NCI-H345 treated with DMSO at 0.1 percent for 48 hours (cell line): ENCODE results near the gene SLC31A2.

ENCODE experiments used
- DNase-seq: peaks from one replicate; lab custom pipeline; 2025; ENCODE audit not compliant: unreplicated experiment; lab: John Stamatoyannopoulos, UW

The SLC31A2 gene

DNA sequence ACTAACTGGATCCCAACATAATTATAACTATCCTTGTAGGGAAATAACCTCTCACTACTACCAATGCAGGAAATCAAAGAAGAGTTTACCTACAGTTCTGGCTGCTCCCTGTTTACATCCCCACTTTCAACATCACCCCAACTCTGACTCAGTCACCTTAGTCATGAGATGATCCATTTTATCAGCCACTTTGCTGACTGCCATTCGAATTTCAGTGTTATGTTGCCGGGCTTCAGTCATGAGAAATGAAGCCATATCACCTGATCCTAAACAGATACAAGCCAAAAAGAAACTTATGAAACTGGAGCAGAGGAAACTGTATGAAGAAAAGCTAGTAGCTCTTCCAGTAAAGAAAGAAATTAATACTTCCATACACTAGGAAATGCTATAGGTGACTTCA is 33.7 kb downstream of the SLC31A2 start:
- no peak for DNase-seq

- DNase-seq = no peak
Observed at GRCh38 chr9:113185271-113185670, 34.5 kb downstream of the SLC31A2 start.

GRCh38 chr9:113186137-113186755 is 35.4 kb downstream of the SLC31A2 start:
- no peak for DNase-seq

GRCh38 chr9:113187929-113188595 is 37.3 kb downstream of the SLC31A2 start:
- DNase-seq = no peak

- no peak for DNase-seq
Observed at GRCh38 chr9:113192455-113192854, 41.6 kb downstream of the SLC31A2 start.

DNA sequence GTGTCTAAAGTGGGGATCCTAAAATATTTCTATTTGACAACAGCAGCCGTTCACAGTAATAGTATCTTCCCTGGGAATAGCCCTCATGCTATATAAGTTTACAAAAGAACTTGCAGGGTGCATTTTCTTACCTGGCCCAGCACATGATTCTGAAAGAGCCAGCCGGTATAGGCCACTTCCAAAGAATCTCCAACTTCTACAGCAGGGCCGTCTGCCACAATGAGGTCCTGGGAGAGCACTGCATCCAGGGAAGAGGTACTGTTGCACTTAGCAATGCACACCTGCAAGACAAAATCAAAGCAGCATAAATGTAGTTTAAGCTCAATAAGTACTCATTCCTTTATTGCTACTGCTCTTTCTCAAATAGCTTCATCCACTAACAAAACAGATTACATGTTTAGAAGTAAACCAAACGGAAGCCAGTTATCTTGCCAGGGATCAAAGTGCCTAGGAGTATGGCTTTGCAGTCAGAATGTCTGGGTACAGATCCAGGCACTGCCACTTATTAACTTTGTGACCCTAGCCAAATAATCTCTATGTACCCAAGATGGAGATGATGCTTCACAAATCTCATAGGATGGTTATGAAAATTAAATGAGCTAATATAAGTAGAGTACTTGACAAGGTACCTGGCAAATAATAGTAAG is 49.0 kb downstream of the SLC31A2 start:
- no peak for DNase-seq

DNA sequence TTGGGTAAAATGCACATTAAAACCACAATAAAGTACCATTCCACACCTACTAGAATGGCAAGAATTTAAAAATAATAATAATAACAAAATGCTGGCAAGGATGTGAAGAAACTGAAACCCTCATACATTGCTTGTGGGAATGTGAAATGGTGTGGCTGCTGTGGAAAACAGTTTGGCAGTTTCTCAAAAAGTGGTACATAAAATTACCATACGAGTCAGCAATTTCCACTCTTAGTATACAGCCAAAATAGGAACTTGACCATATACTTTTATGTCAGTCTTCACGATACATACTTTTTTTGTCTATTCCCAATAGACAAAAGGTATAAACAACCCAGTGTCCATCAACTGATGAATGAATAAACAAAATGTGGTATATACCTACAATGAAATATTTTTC is 54.6 kb downstream of the SLC31A2 start:
- DNase-seq = no peak

GRCh38 chr9:113205861-113206260 is 55.1 kb downstream of the SLC31A2 start:
- DNase-seq = no peak

DNA sequence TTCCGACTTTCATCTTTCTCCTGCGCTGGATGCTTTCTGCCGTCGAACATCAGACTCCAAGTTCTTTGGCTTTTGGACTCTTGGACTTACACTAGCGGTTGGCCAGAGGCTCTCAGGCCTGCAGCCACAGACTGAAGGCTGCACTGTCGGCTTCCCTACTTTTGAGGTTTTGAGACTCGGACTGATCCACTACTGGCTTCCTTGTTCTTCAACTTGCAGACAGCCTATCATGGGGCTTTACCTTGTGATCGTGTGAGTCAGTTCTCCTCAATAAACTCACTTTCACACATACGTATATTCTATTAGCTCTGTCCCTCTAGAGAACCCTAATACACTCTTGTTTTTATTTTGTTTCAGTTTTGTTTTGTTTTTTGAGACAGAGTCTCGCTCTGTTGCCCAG is 60.0 kb downstream of the SLC31A2 start:
- no peak for DNase-seq
